Right atrium auricular region (tissue), 2 donors: ENCODE data around the gene VWA7. TPM values are rescaled to one million over a fixed set of nuclear protein-coding genes. Genes with fewer than 3 reads are reported as not detected.
"Not testable (repeated sequence)": the region's sequence is repeated elsewhere in the genome, so short reads cannot be mapped to it uniquely, and the experiment has no call there.

Source experiments
- DNase-seq: peaks from one replicate; pipeline ENCODE4 v3.0.0-alpha.2; 2019; ENCODE audit warnings: low spot score
- H3K27ac ChIP-seq, 2 donors: fragments of 200-600 bp; sonication (generic); 1 replicate in 1 of 2; 2 replicates in 1 of 2; pipeline ENCODE4 v1.5.1; 2016 to 2019
- H3K27me3 ChIP-seq, 2 donors: fragments of 200-600 bp; sonication (generic); one replicate each; pipeline versions ENCODE4 v1.5.1 to v1.6.0; 2017 to 2019
- H3K36me3 ChIP-seq: fragments of 200-600 bp; sonication (generic); one replicate; pipeline ENCODE4 v1.5.1; 2016
- H3K4me1 ChIP-seq, 2 donors: fragments of 200-600 bp; sonication (generic); one replicate each; pipeline versions ENCODE4 v1.5.1 to v1.6.0; 2017 to 2019
- H3K4me3 ChIP-seq, 2 donors: fragments of 200-600 bp; sonication (generic); 1 replicate in 1 of 2; 2 replicates in 1 of 2; pipeline ENCODE4 v1.5.1; 2017 to 2019; ENCODE audit warnings: mild to moderate bottlenecking in 1 of 2, moderate library complexity in 1 of 2
- H3K9me3 ChIP-seq, 2 donors: fragments of 200-600 bp; sonication (generic); one replicate each; pipeline ENCODE4 v1.5.1; 2019
- CTCF ChIP-seq, 2 donors: fragments of 200-600 bp; sonication (generic); IDR thresholded peaks; one replicate each; pipeline ENCODE4 v1.5.1; 2019; ENCODE audit warnings: antibody characterized with exemption in 2 of 2
- total RNA-seq, 2 donors: library from RNA; depleted of rRNA; stranded (reverse); fragments of >200 nt; gene quantifications; one replicate each; pipeline ENCODE4 v1.1.0, GENCODE V29; 2016

Gene VWA7
- total RNA-seq, result 1 to 10 TPM; 4.1 to 7.5 TPM

DNA sequence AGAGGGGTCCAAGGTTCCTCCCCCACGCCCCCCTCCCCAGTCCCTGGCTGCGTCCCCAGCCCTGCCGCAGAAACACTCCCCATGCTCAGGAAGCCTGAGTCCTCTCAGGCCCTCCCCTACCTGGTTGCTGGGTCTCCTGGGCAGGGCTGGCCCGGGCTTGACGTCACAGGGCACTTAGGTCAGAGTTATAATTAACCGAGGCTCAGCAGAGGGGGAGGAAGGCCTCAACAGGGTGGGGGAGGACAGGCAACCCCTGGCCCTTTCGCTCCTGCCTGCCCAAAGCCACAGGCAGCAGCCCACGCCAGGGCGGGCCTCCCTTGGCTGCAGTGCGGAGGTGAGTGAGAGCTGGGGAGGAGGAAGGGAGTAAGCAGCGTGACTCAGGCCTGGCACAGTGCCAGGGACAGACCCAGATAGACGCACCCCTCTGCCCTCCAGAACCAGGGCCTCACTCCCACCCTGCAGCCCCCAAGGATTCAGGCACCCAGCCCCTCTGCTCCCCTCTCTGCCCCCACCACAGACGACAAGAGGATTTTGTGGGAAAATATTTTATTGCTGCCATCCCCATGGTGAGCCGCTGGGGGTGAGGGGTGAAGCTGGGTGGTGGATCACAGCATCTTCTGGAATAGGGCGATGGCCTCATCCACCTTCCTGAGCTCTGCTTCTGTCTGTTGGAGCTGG lies at the start of gene VWA7:
VWA7 (minus strand) TSS at position 340 of the 678 bp plus-strand sequence. CDS start 549 bp downstream, outside the sequence.
- H3K9me3 ChIP-seq, result no peaks in the 10 kb centered on the region
- peak within 1 kb of the TSS; percentile 61 to 70 for H3K27ac ChIP-seq
- no peaks in the 10 kb centered on the region for H3K27me3 ChIP-seq
- no peak for DNase-seq
- peaks cover 0 to 17% of the 10 kb centered on the region in 2 donors for H3K4me1 ChIP-seq
- H3K36me3 ChIP-seq, result peaks cover 44% of the 10 kb centered on the region
- peak within 1 kb of the TSS; percentile 8 to 24 for H3K4me3 ChIP-seq
- TF ChIP-seq CTCF (IDR thresholded peaks at IDR 0.05), result no peak

DNA sequence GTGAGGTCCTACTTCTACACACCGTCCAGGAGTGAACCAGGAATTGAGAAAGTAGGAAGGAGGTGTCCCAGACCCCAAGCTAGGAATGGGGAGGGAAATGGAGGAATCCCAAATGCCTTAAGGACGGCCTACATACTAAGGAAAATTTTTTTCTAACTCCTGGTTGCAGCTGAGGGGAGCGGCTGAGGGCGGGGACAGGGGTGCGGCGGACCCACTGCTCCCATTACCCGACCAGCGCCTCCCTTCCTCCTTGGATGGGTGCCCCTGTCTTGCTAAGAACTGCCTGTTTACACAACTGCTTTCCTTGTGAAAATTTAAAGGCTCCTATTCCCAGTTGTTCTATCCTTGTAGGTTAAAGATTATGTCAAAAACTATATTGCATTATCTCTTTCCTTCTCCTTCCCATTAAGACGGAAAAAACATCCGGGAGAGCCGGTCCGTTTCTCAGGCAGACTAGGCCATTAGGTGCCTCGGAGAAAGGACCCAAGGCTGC lies 49.7 kb upstream of the VWA7 start:
- Histone ChIP-seq H3K27ac (peak overlapping the region; percentile 95 to 97), H3K36me3 (no peaks in the 10 kb centered on the region), H3K27me3 (no peaks in the 10 kb centered on the region), H3K9me3 (no peaks in the 10 kb centered on the region), H3K4me3 (peak overlapping the region; percentile 25 to 60), H3K4me1 (peaks cover 0 to 37% of the 10 kb centered on the region in 2 donors)
- no peak for TF ChIP-seq CTCF (IDR thresholded peaks at IDR 0.05)
- peak; percentile 94 for DNase-seq

GRCh38 chr6:31825553-31825952 lies 48.4 kb upstream of the VWA7 start:
- no peak overlapping the region for H3K4me3 ChIP-seq
- peaks cover 0 to 33% of the 10 kb centered on the region in 2 donors for H3K4me1 ChIP-seq
- H3K36me3 ChIP-seq, result no peaks in the 10 kb centered on the region
- H3K27me3 ChIP-seq, result no peaks in the 10 kb centered on the region
- TF ChIP-seq CTCF (IDR thresholded peaks at IDR 0.05), result no peak
- DNase-seq, result no peak
- H3K9me3 ChIP-seq, result no peaks in the 10 kb centered on the region
- peak overlapping the region; percentile 95 to 97 for H3K27ac ChIP-seq

DNA sequence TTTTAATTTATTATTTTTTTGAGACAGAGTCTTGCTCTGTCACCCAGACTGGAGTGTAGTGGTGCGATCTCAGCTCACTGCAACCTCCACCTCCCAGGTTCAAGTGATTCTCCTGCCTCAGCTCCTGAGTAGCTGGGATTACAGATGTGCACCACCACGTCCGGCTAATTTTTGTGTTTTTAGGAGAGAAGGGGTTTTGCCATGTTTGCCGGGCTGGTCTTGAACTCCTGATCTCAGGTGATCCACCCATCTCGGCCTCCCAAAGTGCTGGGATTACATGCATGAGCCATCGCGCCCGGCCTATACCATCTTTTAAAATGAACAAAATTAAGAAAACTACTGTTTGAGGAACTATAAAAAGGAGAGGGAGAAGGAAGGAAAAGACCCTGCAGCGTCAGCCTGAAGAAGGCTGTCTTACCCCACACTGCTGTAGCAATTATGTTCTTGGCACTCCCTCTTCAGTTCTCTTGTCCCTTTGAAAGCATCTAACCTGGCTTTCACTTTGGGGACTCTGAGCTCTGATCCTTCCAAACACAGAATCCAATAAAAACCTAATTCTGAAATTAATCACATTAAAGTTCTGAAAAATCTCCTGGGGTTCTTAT lies 46.6 kb upstream of the VWA7 start:
- H3K36me3 ChIP-seq, H3K9me3 ChIP-seq, H3K27me3 ChIP-seq, DNase-seq, H3K4me3 ChIP-seq: not testable (repeated sequence)
- peaks cover 0 to 51% of the 10 kb centered on the region in 2 donors for H3K4me1 ChIP-seq
- H3K27ac ChIP-seq, result peak overlapping the region; percentile 99 to 100

DNA sequence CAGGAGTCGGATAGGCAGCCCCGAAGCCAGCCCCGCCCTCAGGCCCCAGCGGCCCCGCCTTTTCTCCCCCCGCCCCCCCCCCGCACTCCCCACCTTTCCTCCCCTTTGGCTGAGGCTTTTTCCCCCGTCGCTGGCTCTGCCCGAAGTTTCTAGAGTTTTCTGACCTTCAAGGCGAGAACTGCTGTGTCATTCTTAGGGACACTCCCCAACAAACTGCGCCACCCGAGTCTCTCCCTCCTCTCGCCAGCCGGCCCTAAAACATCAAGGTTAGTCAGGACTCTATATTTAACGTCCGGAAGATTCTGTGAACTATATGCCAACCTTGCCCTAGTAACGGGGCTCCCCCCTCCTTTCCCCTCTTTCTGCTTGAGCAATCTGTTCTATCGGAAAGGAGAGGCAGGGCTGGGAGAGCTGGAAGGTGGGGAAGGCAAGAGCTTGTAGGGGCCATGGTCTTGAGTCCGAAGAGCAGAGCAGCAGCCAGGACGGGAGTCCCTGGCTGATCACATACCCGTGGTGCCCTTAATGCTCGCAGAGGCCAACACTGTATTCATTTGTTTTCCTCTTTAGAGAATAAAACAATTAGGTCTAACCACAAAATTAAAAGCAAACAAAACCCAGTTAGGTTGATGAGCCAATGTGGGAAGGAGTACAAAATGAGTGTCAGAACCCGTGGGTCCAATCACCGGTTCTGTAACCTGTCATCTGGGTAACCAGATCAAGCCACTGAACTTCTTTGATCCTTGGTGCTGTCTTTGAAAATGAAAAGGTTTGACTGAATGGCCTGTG lies 45.1 kb upstream of the VWA7 start:
- Histone ChIP-seq H3K27me3 (no peaks in the 10 kb centered on the region), H3K27ac (peak overlapping the region; percentile 99 to 100), H3K4me1 (peaks cover 0 to 60% of the 10 kb centered on the region in 2 donors), H3K36me3 (no peaks in the 10 kb centered on the region), H3K4me3 (peak overlapping the region; percentile 47 to 54), H3K9me3 (no peaks in the 10 kb centered on the region)
- DNase-seq, result peak; percentile 95
- TF ChIP-seq CTCF (IDR thresholded peaks at IDR 0.05), result no peak
